Osteoblast (primary cell): Measurements from ENCODE around the gene PI4KA. TPM values are rescaled to one million over a fixed set of nuclear protein-coding genes. Genes with fewer than 3 reads are reported as not detected.

ENCODE experiments used
- DNase-seq: peaks from one replicate; pipeline ENCODE4 v3.0.0; 2011; ENCODE audit warnings: low spot score, mixed read lengths; ENCODE audit not compliant: insufficient read length; ENCODE audit errors: missing footprints
- H2AFZ ChIP-seq: 2 replicates; pipeline ENCODE4 v1.6.0; 2011; ENCODE audit warnings: mild to moderate bottlenecking, low read length
- H3K27ac ChIP-seq: 2 replicates; pipeline ENCODE4 v1.5.1; 2011; ENCODE audit warnings: mild to moderate bottlenecking, low read depth, low read length, moderate library complexity
- H3K27me3 ChIP-seq: 2 replicates; pipeline ENCODE4 v1.6.0; 2012; ENCODE audit warnings: mild to moderate bottlenecking, control low read depth, inconsistent platforms, low read length, moderate library complexity; ENCODE audit not compliant: insufficient read depth
- H3K36me3 ChIP-seq: 2 replicates; pipeline ENCODE4 v1.5.1; 2011; ENCODE audit warnings: mild to moderate bottlenecking, low read length, control low read depth, moderate library complexity; ENCODE audit not compliant: insufficient read depth
- H3K4me1 ChIP-seq: 2 replicates; pipeline ENCODE4 v1.5.1; 2011; ENCODE audit warnings: mild to moderate bottlenecking, low read length, control low read depth, moderate library complexity; ENCODE audit not compliant: insufficient read depth
- H3K4me2 ChIP-seq: 2 replicates; pipeline ENCODE4 v1.6.0; 2011; ENCODE audit warnings: mild to moderate bottlenecking, low read length; ENCODE audit not compliant: insufficient read depth
- H3K4me3 ChIP-seq: fragments of 200-600 bp; sonication (generic); 3 replicates; pipeline ENCODE4 v1.5.1; 2012; ENCODE audit warnings: mild to moderate bottlenecking, low read length, inconsistent platforms; ENCODE audit not compliant: insufficient read depth
- H3K79me2 ChIP-seq: 2 replicates; pipeline ENCODE4 v1.6.0; 2012; ENCODE audit warnings: mild to moderate bottlenecking, low read length, control low read depth, inconsistent platforms; ENCODE audit not compliant: insufficient read depth
- H3K9me3 ChIP-seq: 2 replicates; pipeline ENCODE4 v1.5.1; 2011; ENCODE audit warnings: low read depth, low read length, control low read depth
- H4K20me1 ChIP-seq: 2 replicates; pipeline ENCODE4 v1.6.0; 2012; ENCODE audit warnings: mild to moderate bottlenecking, low read length, control low read depth; ENCODE audit not compliant: insufficient read depth
- total RNA-seq: library from RNA; depleted of rRNA; stranded (reverse); fragments of >200 nt; gene quantifications from 2 replicates; pipeline ENCODE4 v1.2.3, GENCODE V29; 2012
- TF ChIP-seq, protein P1 (sequence below): IDR thresholded peaks from 2 replicates; pipeline ENCODE4 v1.5.1; 2011; ENCODE audit warnings: mild to moderate bottlenecking, low read depth, low read length, moderate library complexity; ENCODE audit errors: extremely low read depth

The PI4KA gene
- total RNA-seq, 1 donor = 61.9 TPM

DNA sequence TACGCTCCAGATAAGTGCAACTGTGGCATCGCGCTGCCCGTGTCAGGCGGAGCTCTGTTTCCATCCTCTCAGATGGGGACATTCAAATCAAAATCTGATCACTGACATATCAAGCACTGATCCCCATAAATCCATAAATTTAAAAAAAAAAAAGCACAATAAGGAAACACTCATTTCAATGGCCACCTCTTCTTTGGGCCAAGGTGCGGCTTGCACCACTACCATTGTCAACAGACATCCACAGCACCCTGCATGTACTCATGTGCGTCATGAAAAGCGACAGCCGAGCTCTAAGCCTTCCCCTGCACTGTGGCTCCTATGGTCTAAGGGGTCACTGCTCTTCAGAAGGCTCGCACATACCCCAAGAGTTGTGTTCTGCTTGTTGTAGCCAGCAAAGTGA is 111.4 kb downstream of the PI4KA start:
- Histone ChIP-seq H4K20me1 (peaks cover 2% of the 10 kb centered on the region), H3K79me2 (no peaks in the 10 kb centered on the region), H2AFZ (no peak overlapping the region), H3K9me3 (no peaks in the 10 kb centered on the region), H3K4me3 (no peak overlapping the region), H3K27ac (no peak overlapping the region), H3K36me3 (peaks cover 37% of the 10 kb centered on the region), H3K27me3 (no peaks in the 10 kb centered on the region), H3K4me1 (peaks cover 19% of the 10 kb centered on the region), H3K4me2 (no peak overlapping the region)
- TF ChIP-seq, protein P1, sequence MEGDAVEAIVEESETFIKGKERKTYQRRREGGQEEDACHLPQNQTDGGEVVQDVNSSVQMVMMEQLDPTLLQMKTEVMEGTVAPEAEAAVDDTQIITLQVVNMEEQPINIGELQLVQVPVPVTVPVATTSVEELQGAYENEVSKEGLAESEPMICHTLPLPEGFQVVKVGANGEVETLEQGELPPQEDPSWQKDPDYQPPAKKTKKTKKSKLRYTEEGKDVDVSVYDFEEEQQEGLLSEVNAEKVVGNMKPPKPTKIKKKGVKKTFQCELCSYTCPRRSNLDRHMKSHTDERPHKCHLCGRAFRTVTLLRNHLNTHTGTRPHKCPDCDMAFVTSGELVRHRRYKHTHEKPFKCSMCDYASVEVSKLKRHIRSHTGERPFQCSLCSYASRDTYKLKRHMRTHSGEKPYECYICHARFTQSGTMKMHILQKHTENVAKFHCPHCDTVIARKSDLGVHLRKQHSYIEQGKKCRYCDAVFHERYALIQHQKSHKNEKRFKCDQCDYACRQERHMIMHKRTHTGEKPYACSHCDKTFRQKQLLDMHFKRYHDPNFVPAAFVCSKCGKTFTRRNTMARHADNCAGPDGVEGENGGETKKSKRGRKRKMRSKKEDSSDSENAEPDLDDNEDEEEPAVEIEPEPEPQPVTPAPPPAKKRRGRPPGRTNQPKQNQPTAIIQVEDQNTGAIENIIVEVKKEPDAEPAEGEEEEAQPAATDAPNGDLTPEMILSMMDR = no peak
- peak; percentile 21 for DNase-seq

DNA sequence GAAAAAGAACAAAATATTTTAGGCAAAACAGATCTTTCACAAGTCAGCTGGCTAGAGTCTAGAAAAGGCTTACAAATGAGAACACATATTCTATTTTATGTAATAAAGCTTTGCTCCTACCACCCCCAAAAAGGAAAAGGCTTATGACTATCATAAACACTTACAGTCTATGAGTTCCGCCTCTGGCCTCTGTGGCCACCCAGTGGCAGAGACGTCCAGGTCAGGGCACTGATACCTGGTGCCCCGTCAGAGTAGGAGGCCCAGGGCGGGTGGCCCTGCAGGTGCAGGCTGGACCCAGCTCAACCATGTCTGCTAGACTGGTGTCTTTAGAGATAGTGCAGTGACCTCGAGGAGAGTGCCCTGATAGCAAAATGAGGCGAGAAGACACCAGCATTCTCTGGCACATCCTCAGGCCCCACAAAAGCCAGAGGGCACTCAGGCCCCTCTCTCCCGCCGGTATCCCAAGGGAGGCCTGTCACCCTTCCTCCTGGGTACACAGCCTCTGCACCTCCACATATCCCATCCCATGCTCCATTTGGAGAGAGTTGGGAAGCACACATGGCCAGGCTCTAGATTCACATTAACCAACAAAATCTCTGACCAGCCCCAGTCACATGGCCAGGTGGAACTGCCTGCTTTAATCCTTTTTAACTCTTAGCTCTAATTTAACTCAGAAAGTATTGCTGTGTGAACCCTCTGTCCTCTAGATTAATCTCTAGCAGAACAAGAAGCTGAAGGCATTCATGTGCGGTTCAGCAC is 112.0 kb downstream of the PI4KA start:
- DNase-seq = peak; percentile 29
- Histone ChIP-seq H3K36me3 (peaks cover 37% of the 10 kb centered on the region), H3K4me1 (peaks cover 19% of the 10 kb centered on the region), H4K20me1 (peaks cover 1% of the 10 kb centered on the region), H3K27me3 (no peaks in the 10 kb centered on the region), H3K4me3 (no peak overlapping the region), H3K27ac (no peak overlapping the region), H2AFZ (no peak overlapping the region), H3K4me2 (no peak overlapping the region), H3K79me2 (no peaks in the 10 kb centered on the region), H3K9me3 (no peaks in the 10 kb centered on the region)
- TF ChIP-seq, protein P1 = no peak

DNA sequence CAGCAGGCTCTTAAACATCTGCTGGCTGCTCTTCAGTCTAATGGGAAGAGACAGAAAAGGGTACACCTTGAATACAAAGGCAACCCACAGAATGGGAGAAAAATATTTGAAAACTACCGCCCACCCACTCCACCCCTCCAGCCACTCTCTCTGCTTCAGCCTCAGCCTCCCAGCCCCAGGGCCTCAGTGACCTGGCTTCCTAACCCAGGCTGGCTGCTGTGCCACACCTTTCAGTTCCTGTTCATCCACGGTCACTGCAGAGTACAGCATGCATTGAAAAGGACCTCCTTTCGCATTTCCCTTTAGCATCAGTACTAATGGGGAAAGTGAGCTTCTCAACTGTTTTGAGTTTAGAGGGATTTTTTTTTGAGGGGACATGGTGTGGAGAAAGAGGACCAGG is 113.5 kb downstream of the PI4KA start:
- H3K9me3 ChIP-seq = peaks cover 4% of the 10 kb centered on the region
- peak; percentile 80 for DNase-seq
- peaks cover 6% of the 10 kb centered on the region for H3K4me1 ChIP-seq
- no peak overlapping the region for H3K4me2 ChIP-seq
- TF ChIP-seq, protein P1 = no peak
- no peak overlapping the region for H2AFZ ChIP-seq
- H3K27me3 ChIP-seq = no peaks in the 10 kb centered on the region
- peaks cover 49% of the 10 kb centered on the region for H3K36me3 ChIP-seq
- no peak overlapping the region for H3K27ac ChIP-seq
- H3K4me3 ChIP-seq = no peak overlapping the region
- H4K20me1 ChIP-seq = no peaks in the 10 kb centered on the region
- no peaks in the 10 kb centered on the region for H3K79me2 ChIP-seq

DNA sequence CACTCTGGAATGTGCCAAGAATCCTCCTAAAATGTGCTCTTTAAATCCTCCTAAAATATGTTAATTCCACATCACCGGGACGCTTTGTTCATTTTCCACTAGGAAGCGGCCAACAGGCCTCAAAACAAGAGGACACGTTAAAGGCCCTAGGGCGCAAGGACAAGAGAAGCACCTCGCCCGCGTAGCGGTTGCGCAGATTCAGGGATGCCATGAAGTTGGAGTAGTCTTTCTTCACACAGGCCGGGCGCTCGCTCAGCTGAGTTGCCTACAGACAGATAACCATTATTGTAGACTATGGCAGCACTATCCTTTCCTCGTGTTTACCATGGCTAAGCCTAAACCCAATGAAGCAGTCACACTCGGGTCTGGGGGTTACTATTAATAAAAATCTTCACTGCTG is 114.2 kb downstream of the PI4KA start:
- no peaks in the 10 kb centered on the region for H4K20me1 ChIP-seq
- no peak for DNase-seq
- H2AFZ ChIP-seq = no peak overlapping the region
- H3K4me2 ChIP-seq = no peak overlapping the region
- TF ChIP-seq, protein P1 = no peak
- no peaks in the 10 kb centered on the region for H3K27me3 ChIP-seq
- H3K9me3 ChIP-seq = peaks cover 4% of the 10 kb centered on the region
- no peak overlapping the region for H3K27ac ChIP-seq
- H3K36me3 ChIP-seq = peaks cover 45% of the 10 kb centered on the region
- H3K4me1 ChIP-seq = peaks cover 5% of the 10 kb centered on the region
- no peaks in the 10 kb centered on the region for H3K79me2 ChIP-seq
- no peak overlapping the region for H3K4me3 ChIP-seq
